ENCODE data around the gene PMPCA.

DNA sequence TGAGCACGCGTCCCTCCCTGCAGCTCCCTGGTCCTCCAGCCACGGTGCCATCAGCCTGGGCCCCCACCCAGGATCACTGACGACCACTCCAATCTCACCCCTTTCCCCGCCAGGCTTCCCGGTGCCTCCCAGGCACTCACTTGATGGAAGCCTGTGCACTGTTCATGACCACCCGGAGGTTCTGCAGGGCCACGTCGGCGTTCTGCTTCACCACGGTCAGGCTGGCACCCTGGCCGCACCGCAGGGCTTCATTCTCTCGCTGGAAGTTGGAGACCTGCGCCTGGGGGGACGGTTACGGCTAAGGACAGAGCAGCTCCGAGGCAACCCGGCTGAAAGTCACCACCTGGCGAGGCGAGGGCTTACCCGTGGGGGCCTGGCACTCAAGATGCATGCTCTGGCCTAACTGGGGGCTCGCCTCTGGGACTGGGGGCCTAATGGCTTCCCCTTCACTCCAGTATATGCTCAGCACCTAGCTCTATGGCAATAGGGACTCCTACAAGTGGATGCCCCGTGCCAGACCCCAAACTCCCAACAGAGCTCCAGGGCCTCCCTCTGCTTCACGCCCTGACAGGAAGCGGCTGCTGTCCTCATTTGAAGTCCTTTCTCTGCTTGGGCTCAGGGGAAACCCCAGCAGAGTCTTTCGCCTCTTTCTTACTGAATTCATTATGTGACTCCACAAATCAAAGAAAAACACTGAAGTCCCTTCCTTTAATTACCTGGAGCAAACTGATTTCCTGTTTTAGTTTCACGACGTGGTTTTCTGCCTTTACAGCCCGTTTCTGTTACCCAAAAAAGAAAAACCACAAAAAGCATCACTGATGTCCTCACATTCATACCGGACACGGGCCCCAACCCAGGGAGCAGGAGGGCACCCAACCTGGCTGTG is 6.3 kb upstream of the PMPCA start:
- TF ChIP-seq, protein P1, sequence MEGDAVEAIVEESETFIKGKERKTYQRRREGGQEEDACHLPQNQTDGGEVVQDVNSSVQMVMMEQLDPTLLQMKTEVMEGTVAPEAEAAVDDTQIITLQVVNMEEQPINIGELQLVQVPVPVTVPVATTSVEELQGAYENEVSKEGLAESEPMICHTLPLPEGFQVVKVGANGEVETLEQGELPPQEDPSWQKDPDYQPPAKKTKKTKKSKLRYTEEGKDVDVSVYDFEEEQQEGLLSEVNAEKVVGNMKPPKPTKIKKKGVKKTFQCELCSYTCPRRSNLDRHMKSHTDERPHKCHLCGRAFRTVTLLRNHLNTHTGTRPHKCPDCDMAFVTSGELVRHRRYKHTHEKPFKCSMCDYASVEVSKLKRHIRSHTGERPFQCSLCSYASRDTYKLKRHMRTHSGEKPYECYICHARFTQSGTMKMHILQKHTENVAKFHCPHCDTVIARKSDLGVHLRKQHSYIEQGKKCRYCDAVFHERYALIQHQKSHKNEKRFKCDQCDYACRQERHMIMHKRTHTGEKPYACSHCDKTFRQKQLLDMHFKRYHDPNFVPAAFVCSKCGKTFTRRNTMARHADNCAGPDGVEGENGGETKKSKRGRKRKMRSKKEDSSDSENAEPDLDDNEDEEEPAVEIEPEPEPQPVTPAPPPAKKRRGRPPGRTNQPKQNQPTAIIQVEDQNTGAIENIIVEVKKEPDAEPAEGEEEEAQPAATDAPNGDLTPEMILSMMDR (IDR thresholded peaks at IDR 0.05; ENCODE audit: insufficient read depth, low read length): no peak
- TF ChIP-seq POLR2AphosphoS5 (IDR thresholded peaks at IDR 0.05; ENCODE audit: low read depth) (no peak), GABPA (IDR thresholded peaks at IDR 0.05; ENCODE audit: low read depth) (no peak)
- TF ChIP-seq, protein P2, sequence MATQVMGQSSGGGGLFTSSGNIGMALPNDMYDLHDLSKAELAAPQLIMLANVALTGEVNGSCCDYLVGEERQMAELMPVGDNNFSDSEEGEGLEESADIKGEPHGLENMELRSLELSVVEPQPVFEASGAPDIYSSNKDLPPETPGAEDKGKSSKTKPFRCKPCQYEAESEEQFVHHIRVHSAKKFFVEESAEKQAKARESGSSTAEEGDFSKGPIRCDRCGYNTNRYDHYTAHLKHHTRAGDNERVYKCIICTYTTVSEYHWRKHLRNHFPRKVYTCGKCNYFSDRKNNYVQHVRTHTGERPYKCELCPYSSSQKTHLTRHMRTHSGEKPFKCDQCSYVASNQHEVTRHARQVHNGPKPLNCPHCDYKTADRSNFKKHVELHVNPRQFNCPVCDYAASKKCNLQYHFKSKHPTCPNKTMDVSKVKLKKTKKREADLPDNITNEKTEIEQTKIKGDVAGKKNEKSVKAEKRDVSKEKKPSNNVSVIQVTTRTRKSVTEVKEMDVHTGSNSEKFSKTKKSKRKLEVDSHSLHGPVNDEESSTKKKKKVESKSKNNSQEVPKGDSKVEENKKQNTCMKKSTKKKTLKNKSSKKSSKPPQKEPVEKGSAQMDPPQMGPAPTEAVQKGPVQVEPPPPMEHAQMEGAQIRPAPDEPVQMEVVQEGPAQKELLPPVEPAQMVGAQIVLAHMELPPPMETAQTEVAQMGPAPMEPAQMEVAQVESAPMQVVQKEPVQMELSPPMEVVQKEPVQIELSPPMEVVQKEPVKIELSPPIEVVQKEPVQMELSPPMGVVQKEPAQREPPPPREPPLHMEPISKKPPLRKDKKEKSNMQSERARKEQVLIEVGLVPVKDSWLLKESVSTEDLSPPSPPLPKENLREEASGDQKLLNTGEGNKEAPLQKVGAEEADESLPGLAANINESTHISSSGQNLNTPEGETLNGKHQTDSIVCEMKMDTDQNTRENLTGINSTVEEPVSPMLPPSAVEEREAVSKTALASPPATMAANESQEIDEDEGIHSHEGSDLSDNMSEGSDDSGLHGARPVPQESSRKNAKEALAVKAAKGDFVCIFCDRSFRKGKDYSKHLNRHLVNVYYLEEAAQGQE (IDR thresholded peaks at IDR 0.05; ENCODE audit: insufficient replicate concordance, low read depth): no peak
